Measurements from ENCODE around the gene SLC2A10. TPM values are rescaled to one million over a fixed set of nuclear protein-coding genes. Genes with fewer than 3 reads are reported as not detected.

SLC2A10 gene
- total RNA-seq, 1 donor from 2014 or later: 2.7 TPM

Other genes with a start within 250 kb of the SLC2A10 start
- gene ZNF334, start 196.1 kb upstream of the SLC2A10 start, total RNA-seq: 1.2 TPM
- not detected for gene OCSTAMP, start 159.0 kb upstream of the SLC2A10 start, total RNA-seq
- gene SLC13A3, start 58.2 kb upstream of the SLC2A10 start, total RNA-seq: 0.57 TPM
- 6.4 TPM for gene TP53RK, start 20.2 kb upstream of the SLC2A10 start, total RNA-seq
- 0.40 TPM for gene EYA2, start 185.2 kb downstream of the SLC2A10 start, total RNA-seq